Stimulated activated CD8-positive, alpha-beta memory T cell treated with anti-CD3 and anti-CD28 coated beads, Interleukin-7, amount 100 ng/mL, for 24 hours (primary cell): Measurements from ENCODE around the gene BRD1.
"Not testable (repeated sequence)": the region's sequence is repeated elsewhere in the genome, so short reads cannot be mapped to it uniquely, and the experiment has no call there.

Source experiments
- DNase-seq: peaks from one replicate; pipeline ENCODE4 v3.0.0-alpha.2; 2020; ENCODE audit warnings: low read depth

Gene BRD1

DNA sequence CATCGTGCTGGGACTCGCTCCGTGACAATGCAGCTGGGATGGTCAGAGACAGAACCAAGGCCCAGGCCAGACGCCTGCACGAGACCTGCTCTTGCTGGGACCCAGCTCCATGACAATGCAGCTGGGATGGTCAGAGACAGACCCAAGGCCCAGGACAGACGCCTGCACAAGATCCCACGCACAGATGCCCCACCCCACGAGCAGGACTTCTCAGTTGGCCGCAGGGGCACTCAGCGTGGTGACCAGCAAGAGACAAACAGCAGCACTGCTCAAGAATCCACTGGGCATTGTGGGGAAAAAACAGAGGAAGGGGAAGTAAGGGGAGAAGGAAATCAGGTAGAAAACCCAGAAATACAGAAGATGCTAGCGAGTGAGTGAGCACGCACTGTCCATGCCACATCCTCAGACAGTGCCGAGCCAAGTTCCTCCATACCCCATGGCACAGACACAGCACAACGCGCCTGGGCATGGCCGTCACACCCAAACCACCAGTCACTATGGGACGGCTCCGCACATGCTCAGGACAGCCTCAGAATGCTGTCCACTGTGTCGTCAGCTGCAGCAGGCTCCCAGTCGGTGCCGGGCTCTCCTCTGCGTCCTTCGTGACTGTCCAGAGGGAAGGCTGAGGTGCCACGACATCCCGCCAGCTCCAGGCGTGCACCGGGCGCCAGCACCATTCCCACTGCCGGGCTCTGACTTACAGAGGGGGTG lies 44.5 kb downstream of the BRD1 start:
- no peak for DNase-seq

DNA sequence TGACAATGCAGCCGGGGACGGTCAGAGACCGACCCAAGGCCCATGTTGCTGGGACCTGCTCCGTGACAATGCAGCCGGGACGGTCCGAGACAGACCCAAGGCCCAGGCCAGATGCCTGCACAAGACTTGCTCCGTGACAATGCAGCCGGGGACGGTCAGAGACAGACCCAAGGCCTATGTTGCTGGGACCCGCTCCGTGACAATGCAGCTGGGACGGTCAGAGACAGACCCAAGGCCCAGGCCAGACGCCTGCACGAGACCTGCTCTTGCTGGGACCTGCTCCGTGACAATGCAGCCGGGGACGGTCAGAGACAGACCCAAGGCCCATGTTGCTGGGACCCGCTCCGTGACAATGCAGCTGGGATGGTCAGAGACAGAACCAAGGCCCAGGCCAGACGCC lies 45.8 kb downstream of the BRD1 start:
- DNase-seq: not testable (repeated sequence)

- no peak for DNase-seq
These were observed 46.3 kb downstream of the BRD1 start for GRCh38 chr22:49781289-49781782.

GRCh38 chr22:49780698-49781288 lies 46.9 kb downstream of the BRD1 start:
- no peak for DNase-seq

GRCh38 chr22:49779853-49780697 lies 47.6 kb downstream of the BRD1 start:
- no peak for DNase-seq

- no peak for DNase-seq
These were observed 48.5 kb downstream of the BRD1 start for GRCh38 chr22:49779211-49779610.

- DNase-seq: no peak
These were observed 50.0 kb downstream of the BRD1 start for GRCh38 chr22:49777569-49778249.

DNA sequence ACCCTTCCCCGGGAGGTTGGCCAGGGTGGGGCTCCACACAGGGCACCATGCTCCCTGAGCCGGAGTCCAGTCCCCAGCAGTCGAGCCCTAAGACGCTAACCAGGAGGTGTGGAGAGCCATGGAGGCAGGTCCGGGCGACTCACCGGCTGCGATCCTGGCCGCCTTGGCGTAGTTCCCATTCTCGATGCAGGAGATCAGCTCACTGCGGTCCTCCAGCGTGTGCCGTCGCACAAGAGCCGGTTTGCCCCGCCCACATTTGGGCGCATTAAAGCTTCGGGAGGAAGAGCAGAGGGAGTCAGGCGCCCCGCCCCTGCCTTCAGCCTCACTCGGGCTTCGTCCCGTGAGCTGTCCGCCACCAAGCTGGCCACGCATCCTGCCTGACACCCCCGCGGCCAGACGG lies 50.8 kb downstream of the BRD1 start:
- DNase-seq: no peak

- DNase-seq: no peak
These were observed 51.7 kb downstream of the BRD1 start for GRCh38 chr22:49775867-49776511.

- DNase-seq: no peak
These were observed 52.3 kb downstream of the BRD1 start for GRCh38 chr22:49775191-49775866.

DNA sequence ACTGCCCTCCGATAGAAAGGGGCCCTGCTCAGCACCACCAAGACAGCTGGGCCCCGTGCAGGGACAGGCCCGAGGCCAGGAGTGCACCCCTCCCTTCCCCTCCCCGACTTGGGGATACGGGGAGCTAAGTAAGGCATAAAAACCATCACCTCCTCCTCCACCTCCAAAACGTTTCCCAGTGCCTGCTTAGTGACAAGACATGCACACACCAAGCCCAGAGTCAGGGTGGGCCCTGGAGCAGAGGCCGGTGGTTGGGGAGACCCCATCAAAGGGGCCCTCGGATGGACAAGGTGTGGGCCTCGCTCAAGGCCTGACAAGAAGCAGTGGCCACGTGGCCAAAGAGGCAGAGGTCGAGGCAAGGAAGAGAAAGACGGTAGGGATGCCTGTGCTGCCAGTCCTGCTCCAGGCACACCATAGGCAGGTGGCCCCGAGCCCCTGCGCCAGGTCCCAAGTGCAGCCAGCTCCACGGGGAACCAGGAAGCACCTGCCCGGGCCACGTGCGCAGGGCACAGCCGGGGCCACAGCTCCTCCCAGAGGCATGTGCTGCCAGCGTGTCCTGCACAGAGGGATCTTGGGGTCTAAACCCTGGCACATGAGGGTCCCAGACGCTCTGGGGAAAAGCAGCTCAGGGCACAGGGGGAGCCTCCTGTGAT lies 53.0 kb downstream of the BRD1 start:
- DNase-seq: no peak

DNA sequence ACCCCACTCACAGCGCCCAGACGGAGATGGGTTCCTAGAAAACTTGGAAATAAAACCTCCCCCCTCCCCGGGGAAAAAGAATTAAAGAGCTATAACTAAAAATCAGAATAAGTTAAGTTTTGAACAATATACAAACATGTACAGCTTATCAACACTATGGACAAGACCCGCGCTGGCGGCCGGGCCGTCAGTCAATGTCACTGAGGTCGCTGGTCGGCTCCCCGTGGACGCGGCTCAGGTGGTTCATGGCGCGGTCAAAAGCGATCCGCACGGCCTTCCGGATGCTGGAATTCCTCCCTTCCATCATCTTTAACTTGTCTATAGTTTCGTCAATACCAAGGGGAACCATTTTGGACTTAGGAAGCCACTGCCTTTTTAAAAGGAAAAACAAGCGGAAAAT lies 53.6 kb downstream of the BRD1 start:
- DNase-seq: no peak

DNA sequence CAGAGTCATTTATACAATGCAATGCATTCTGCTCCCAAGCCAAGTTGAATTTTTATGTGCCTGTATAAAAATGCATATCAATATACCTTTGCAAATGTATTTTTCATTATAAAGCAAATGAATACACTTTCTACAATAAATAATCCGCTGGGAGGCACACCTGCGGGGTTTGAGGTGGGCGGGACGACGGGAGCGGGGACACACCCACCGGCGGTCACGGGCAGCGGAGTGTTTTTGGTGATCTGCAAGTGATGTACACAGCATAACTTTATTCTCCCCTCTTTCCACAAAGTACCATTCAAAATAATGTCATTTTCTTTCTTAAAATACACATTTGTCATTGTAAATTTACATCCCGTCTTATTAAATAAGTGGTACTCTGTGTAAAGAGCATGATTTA lies 54.1 kb downstream of the BRD1 start:
- no peak for DNase-seq

GRCh38 chr22:49772692-49773091 lies 55.0 kb downstream of the BRD1 start:
- DNase-seq: no peak

- DNase-seq: no peak
These were observed 56.2 kb downstream of the BRD1 start for GRCh38 chr22:49771266-49772065.

DNA sequence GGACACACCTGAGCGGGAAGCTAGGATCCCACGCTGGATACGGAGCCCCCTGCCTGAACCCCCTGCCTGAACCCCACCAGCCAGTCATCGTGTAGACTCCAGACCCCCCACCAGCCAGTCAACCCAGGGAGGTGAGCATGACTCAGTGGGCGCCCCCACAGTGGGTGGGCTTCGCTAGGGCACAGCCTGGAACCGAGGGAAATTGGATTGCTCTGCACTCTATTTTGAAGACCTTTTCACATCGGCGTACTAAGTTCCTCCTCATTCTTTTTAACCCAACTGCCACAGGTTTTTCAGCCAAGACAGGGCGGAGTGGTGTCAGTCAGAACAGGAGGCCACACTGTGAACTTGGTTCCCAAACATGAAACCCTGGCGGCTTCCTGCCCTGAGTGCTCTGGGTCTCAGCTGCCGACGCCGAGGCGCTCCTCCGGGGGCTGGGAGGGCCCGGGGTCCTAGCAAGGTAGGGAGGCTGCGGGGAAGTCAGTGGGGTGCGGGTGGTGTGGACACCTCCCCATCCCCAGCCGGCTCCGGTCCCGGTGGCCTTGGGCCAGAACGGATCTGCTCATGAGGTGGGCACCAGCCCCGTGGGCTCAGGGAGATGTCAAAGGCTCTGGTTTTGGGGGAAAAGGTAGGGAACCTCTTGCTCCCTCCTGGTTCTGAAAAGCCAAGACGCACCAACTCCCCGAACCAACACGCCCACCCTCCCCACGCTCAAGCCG lies 57.0 kb downstream of the BRD1 start:
- no peak for DNase-seq

GRCh38 chr22:49769691-49770546 lies 57.8 kb downstream of the BRD1 start:
- DNase-seq: no peak
